ENCODE measurements around the gene APOLD1. TPM values are rescaled to one million over a fixed set of nuclear protein-coding genes. Genes with fewer than 3 reads are reported as not detected.
A peak's percentile ranks its signal among the peaks of the same experiment; 100 is the strongest.

The APOLD1 gene
- total RNA-seq, 1 donor from 2014 or later, result 0.70 TPM

DNA sequence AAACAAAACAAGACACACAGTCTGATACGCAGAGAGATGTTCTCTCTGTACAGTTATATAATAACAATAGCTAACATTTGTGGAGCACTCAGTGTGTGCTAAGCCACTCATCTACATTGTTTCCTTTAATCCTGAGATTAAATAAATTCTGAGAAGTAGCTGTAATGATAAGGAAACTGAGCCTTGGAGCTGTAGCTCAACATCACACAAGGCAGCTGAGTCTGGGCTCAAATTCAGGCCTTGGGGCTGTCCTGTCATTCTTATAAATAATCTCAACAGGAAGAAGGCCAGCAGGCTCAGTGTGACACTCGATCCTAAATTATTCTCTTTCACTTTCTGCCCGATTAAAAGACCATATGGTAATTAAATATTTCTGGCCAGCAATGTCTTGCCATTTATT, 43.8 kb upstream of the APOLD1 start:
- Mint-ChIP-seq H3K27ac (ENCODE audit: unreplicated experiment) (no peak overlapping the region), H3K4me1 (ENCODE audit: low read depth, unreplicated experiment) (peaks cover 8% of the 10 kb centered on the region), H3K36me3 (ENCODE audit: low read depth, unreplicated experiment) (no peaks in the 10 kb centered on the region), H3K27me3 (ENCODE audit: low read depth, unreplicated experiment) (peaks cover 2% of the 10 kb centered on the region), H3K4me3 (ENCODE audit: unreplicated experiment) (no peak overlapping the region), H3K9me3 (ENCODE audit: unreplicated experiment) (no peaks in the 10 kb centered on the region)
- Histone ChIP-seq H3K36me3 (ENCODE audit: insufficient read depth, low read length) (no peaks in the 10 kb centered on the region), H3K79me2 (ENCODE audit: insufficient read depth, low read length) (peaks cover 13% of the 10 kb centered on the region), H3K4me1 (ENCODE audit: insufficient read depth, low read length) (peaks cover 19% of the 10 kb centered on the region), H3K27ac (ENCODE audit: low read depth, low read length) (no peak overlapping the region), H3K9ac (ENCODE audit: low read length) (peak overlapping the region; percentile 36), H3K4me2 (ENCODE audit: low read length) (peak overlapping the region; percentile 26), H3K27me3 (ENCODE audit: insufficient read depth, low read length) (no peaks in the 10 kb centered on the region), H3K4me3 (ENCODE audit: insufficient read depth, low read depth, low read length) (no peak overlapping the region), H2AFZ (ENCODE audit: low read depth, low read length) (no peak overlapping the region), H4K20me1 (ENCODE audit: insufficient read depth, low read length) (no peaks in the 10 kb centered on the region), H3K9me3 (ENCODE audit: insufficient read depth, low read depth, low read length) (no peaks in the 10 kb centered on the region)
- TF ChIP-seq CTCF (IDR thresholded peaks at IDR 0.05; ENCODE audit: insufficient read depth, low read depth, low read length), result no peak
- no peak for TF ChIP-seq EZH2 (IDR thresholded peaks at IDR 0.05; ENCODE audit: insufficient read depth, low read length)
- FAIRE-seq, result no peak
- no peak for DNase-seq (ENCODE audit: low read depth)

GRCh38 chr12:12744546-12745305, 40.7 kb upstream of the APOLD1 start:
- Histone ChIP-seq H3K4me1 (ENCODE audit: insufficient read depth, low read length) (peaks cover 9% of the 10 kb centered on the region), H3K9me3 (ENCODE audit: insufficient read depth, low read depth, low read length) (no peaks in the 10 kb centered on the region), H3K4me2 (ENCODE audit: low read length) (no peak overlapping the region), H3K36me3 (ENCODE audit: insufficient read depth, low read length) (no peaks in the 10 kb centered on the region), H3K9ac (ENCODE audit: low read length) (no peak overlapping the region), H2AFZ (ENCODE audit: low read depth, low read length) (no peak overlapping the region), H3K4me3 (ENCODE audit: insufficient read depth, low read depth, low read length) (no peak overlapping the region), H3K79me2 (ENCODE audit: insufficient read depth, low read length) (peaks cover 8% of the 10 kb centered on the region), H3K27ac (ENCODE audit: low read depth, low read length) (no peak overlapping the region), H3K27me3 (ENCODE audit: insufficient read depth, low read length) (no peaks in the 10 kb centered on the region), H4K20me1 (ENCODE audit: insufficient read depth, low read length) (no peaks in the 10 kb centered on the region)
- Mint-ChIP-seq H3K4me1 (ENCODE audit: low read depth, unreplicated experiment) (peaks cover 5% of the 10 kb centered on the region), H3K27ac (ENCODE audit: unreplicated experiment) (no peak overlapping the region), H3K36me3 (ENCODE audit: low read depth, unreplicated experiment) (no peaks in the 10 kb centered on the region), H3K27me3 (ENCODE audit: low read depth, unreplicated experiment) (peaks cover 2% of the 10 kb centered on the region), H3K9me3 (ENCODE audit: unreplicated experiment) (no peaks in the 10 kb centered on the region), H3K4me3 (ENCODE audit: unreplicated experiment) (no peak overlapping the region)
- TF ChIP-seq CTCF (IDR thresholded peaks at IDR 0.05; ENCODE audit: insufficient read depth, low read depth, low read length), result no peak
- no peak for TF ChIP-seq EZH2 (IDR thresholded peaks at IDR 0.05; ENCODE audit: insufficient read depth, low read length)
- DNase-seq (ENCODE audit: low read depth) (no peak), FAIRE-seq (no peak)

DNA sequence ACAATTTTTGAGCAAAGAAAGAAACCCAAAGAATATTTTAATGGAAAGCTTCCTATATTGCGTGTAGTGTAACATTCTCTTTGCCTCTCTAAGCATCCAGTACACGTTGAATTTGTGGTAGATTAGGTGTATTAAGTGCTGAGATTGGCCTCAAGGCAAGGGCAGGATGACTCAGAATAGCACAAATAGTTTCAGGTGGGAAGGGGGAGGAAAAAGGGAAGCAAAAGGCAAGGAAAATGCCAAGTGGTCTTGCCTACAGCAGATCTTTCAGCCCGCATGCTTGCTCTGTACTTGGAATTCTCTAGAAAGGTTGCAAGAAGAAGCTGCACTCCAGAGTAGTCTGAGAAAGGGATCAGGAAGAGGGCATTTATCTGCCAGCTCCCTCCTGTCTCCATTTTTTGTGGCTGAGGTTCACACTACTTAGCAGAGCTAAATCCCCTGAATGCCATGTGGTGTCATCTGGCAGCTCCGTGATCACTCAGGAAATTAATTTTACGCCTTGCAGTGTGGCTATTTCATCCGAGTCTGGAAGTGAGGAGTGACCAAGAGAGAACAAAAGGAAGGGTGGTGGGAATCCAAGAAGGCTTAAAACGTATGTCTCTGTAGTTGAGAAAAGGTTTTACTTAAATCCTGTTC, 39.8 kb upstream of the APOLD1 start:
- peak; percentile 45 for DNase-seq (ENCODE audit: low read depth)
- H3K4me2 ChIP-seq (ENCODE audit: low read length), result no peak overlapping the region
- H3K9ac ChIP-seq (ENCODE audit: low read length), result no peak overlapping the region
- no peak for FAIRE-seq
- no peaks in the 10 kb centered on the region for H3K36me3 Mint-ChIP-seq (ENCODE audit: low read depth, unreplicated experiment)
- no peak overlapping the region for H3K4me3 Mint-ChIP-seq (ENCODE audit: unreplicated experiment)
- no peaks in the 10 kb centered on the region for H3K36me3 ChIP-seq (ENCODE audit: insufficient read depth, low read length)
- H3K27me3 Mint-ChIP-seq (ENCODE audit: low read depth, unreplicated experiment), result peaks cover 2% of the 10 kb centered on the region
- peaks cover 9% of the 10 kb centered on the region for H3K4me1 ChIP-seq (ENCODE audit: insufficient read depth, low read length)
- no peak for TF ChIP-seq EZH2 (IDR thresholded peaks at IDR 0.05; ENCODE audit: insufficient read depth, low read length)
- TF ChIP-seq CTCF (IDR thresholded peaks at IDR 0.05; ENCODE audit: insufficient read depth, low read depth, low read length), result no peak
- no peak overlapping the region for H3K4me3 ChIP-seq (ENCODE audit: insufficient read depth, low read depth, low read length)
- no peak overlapping the region for H2AFZ ChIP-seq (ENCODE audit: low read depth, low read length)
- H3K9me3 Mint-ChIP-seq (ENCODE audit: unreplicated experiment), result no peaks in the 10 kb centered on the region
- no peaks in the 10 kb centered on the region for H3K27me3 ChIP-seq (ENCODE audit: insufficient read depth, low read length)
- H3K27ac Mint-ChIP-seq (ENCODE audit: unreplicated experiment), result no peak overlapping the region
- H4K20me1 ChIP-seq (ENCODE audit: insufficient read depth, low read length), result no peaks in the 10 kb centered on the region
- peaks cover 5% of the 10 kb centered on the region for H3K79me2 ChIP-seq (ENCODE audit: insufficient read depth, low read length)
- H3K27ac ChIP-seq (ENCODE audit: low read depth, low read length), result no peak overlapping the region
- no peaks in the 10 kb centered on the region for H3K9me3 ChIP-seq (ENCODE audit: insufficient read depth, low read depth, low read length)
- H3K4me1 Mint-ChIP-seq (ENCODE audit: low read depth, unreplicated experiment), result peaks cover 5% of the 10 kb centered on the region
